ENCODE measurements around the gene TLCD1.

TLCD1 gene

GRCh38 chr17:28710861-28711722, 14.9 kb downstream of the TLCD1 start:
- peak; percentile 79 for DNase-seq

GRCh38 chr17:28707339-28707720, 18.7 kb downstream of the TLCD1 start:
- DNase-seq = no peak

- no peak for DNase-seq
These were observed 19.3 kb downstream of the TLCD1 start for GRCh38 chr17:28706471-28707338.

- no peak for DNase-seq
These were observed 20.2 kb downstream of the TLCD1 start for GRCh38 chr17:28705728-28706334.

GRCh38 chr17:28705074-28705659, 20.9 kb downstream of the TLCD1 start:
- DNase-seq = no peak

GRCh38 chr17:28704219-28704858, 21.7 kb downstream of the TLCD1 start:
- DNase-seq = no peak

GRCh38 chr17:28703552-28704218, 22.3 kb downstream of the TLCD1 start:
- no peak for DNase-seq

GRCh38 chr17:28702752-28703150, 23.3 kb downstream of the TLCD1 start:
- DNase-seq = no peak

GRCh38 chr17:28702026-28702751, 23.8 kb downstream of the TLCD1 start:
- DNase-seq = no peak

- no peak for DNase-seq
These were observed 25.1 kb downstream of the TLCD1 start for GRCh38 chr17:28700830-28701492.

GRCh38 chr17:28700278-28700677, 25.8 kb downstream of the TLCD1 start:
- DNase-seq = no peak

GRCh38 chr17:28698253-28698941, 27.6 kb downstream of the TLCD1 start:
- no peak for DNase-seq

- DNase-seq = no peak
These were observed 32.2 kb downstream of the TLCD1 start for GRCh38 chr17:28693869-28694268.

GRCh38 chr17:28689011-28689410, 37.0 kb downstream of the TLCD1 start:
- no peak for DNase-seq

- no peak for DNase-seq
These were observed 37.6 kb downstream of the TLCD1 start for GRCh38 chr17:28688481-28688880.

- no peak for DNase-seq
These were observed 39.7 kb downstream of the TLCD1 start for GRCh38 chr17:28686296-28686695.

GRCh38 chr17:28685366-28685765, 40.7 kb downstream of the TLCD1 start:
- no peak for DNase-seq

- DNase-seq = no peak
These were observed 41.1 kb downstream of the TLCD1 start for GRCh38 chr17:28684963-28685362.

- no peak for DNase-seq
These were observed 43.4 kb downstream of the TLCD1 start for GRCh38 chr17:28682655-28683054.

- no peak for DNase-seq
These were observed 50.1 kb downstream of the TLCD1 start for GRCh38 chr17:28675980-28676379.
